ENCODE measurements around the gene LAMB4. TPM values are rescaled to one million over a fixed set of nuclear protein-coding genes. Genes with fewer than 3 reads are reported as not detected.

Gene LAMB4
- polyA plus RNA-seq, 1 of the 3 experiments (the other 2 are of a cell fraction) = 0.36 TPM

- H3K79me2 ChIP-seq (ENCODE audit: insufficient read depth) = peaks cover 23% of the 10 kb centered on the region; the same call in 1 of the 2 replicates
- no peak overlapping the region for H2AFZ ChIP-seq (ENCODE audit: low read depth)
- H3K36me3 ChIP-seq (replicated peaks in 1 of 2; ENCODE audit: control insufficient read depth in 1 of 2, insufficient read depth in 2 of 2, low read length in 1 of 2) = peaks cover 83 to 95% of the 10 kb centered on the region in 2 experiments
- H3K27me3 ChIP-seq (ENCODE audit: insufficient read depth) = no peaks in the 10 kb centered on the region
- POLR2A ChIA-PET = no interaction called here
- no peak overlapping the region for H3K27ac ChIP-seq (ENCODE audit: low read depth in 2 of 2, low read length in 1 of 2)
- peaks cover 5 to 16% of the 10 kb centered on the region in 2 experiments for H3K4me1 ChIP-seq (ENCODE audit: control insufficient read depth in 1 of 2, insufficient read depth in 2 of 2, low read depth in 1 of 2, low read length in 1 of 2)
- peaks cover 42% of the 10 kb centered on the region for H3F3A ChIP-seq (replicated peaks; ENCODE audit: insufficient read depth)
- H3K9me2 ChIP-seq = no peaks in the 10 kb centered on the region
- CTCF ChIA-PET = interaction anchor here (0.7 to 2.5 kb wide), 5 partner anchors 8 to 523 kb away, joined by 3 to 18 read pairs (median 5); no protein-coding TSS in a partner anchor
- no peak overlapping the region for H3K4me3 ChIP-seq (ENCODE audit: low read depth in 2 of 2, low read length in 1 of 2)
- H3K9me3 ChIP-seq = no peaks in the 10 kb centered on the region
- TF ChIP-seq RCOR1 (IDR thresholded peaks at IDR 0.05; ENCODE audit: low read length) (no peak), MEF2A (IDR thresholded peaks at IDR 0.05; ENCODE audit: borderline replicate concordance, low read depth) (no peak), NRF1 (IDR thresholded peaks at IDR 0.05; ENCODE audit: low read depth, low read length) (no peak), TCF12 (IDR thresholded peaks at IDR 0.05) (no peak), FOXM1 (IDR thresholded peaks at IDR 0.05; ENCODE audit: low read depth) (no peak), SIN3A (IDR thresholded peaks at IDR 0.05; ENCODE audit: borderline replicate concordance, low read depth, low read length) (no peak), YY1 (IDR thresholded peaks at IDR 0.05; ENCODE audit: low read depth) (no peak), TAF1 (IDR thresholded peaks at IDR 0.05; ENCODE audit: borderline replicate concordance, low read depth, low read length) (no peak), EP300 (IDR thresholded peaks at IDR 0.05; ENCODE audit: borderline replicate concordance in 1 of 2, low read depth in 1 of 2, low read length in 1 of 2) (no peak), MXI1 (IDR thresholded peaks at IDR 0.05; ENCODE audit: low read depth, low read length) (no peak), ELF1 (IDR thresholded peaks at IDR 0.05) (no peak), TEAD4 (IDR thresholded peaks at IDR 0.05; ENCODE audit: borderline replicate concordance, insufficient read depth) (no peak), USF1 (IDR thresholded peaks at IDR 0.05; ENCODE audit: borderline replicate concordance, low read depth) (no peak), GABPA (IDR thresholded peaks at IDR 0.05; ENCODE audit: low read depth) (no peak)
- H3K9ac ChIP-seq = no peak overlapping the region
- H3K4me2 ChIP-seq = no peak overlapping the region
- no peak for DNase-seq
- H4K20me1 ChIP-seq (ENCODE audit: insufficient read depth) = no peaks in the 10 kb centered on the region
Observed at GRCh38 chr7:107973861-107974260, 156.3 kb downstream of the LAMB4 start.

Small RNAs within 50 kb of the gene (small RNA-seq; reads per million reads assigned to genes)
- 0 reads per million in 7 experiments for gene RF00012

Other genes with a start within 250 kb of the LAMB4 start
- gene DLD, start 239.2 kb downstream of the LAMB4 start, polyA plus RNA-seq (2012; rRNA removed) = 140 and 197 TPM in 2 replicates
- gene LAMB1, start 127.2 kb downstream of the LAMB4 start, polyA plus RNA-seq (2012; rRNA removed) = 435 and 471 TPM in 2 replicates